Mononuclear cell (primary cell): ENCODE results near the gene SPAG17. TPM values are rescaled to one million over a fixed set of nuclear protein-coding genes. Genes with fewer than 3 reads are reported as not detected.

Source experiments
- H3K27me3 ChIP-seq: 2 replicates; pipeline ENCODE4 v1.6.0; 2011; ENCODE audit warnings: low read length, control low read depth; ENCODE audit not compliant: insufficient read depth
- H3K4me1 ChIP-seq: 2 replicates; pipeline ENCODE4 v1.5.1; 2011; ENCODE audit warnings: mild to moderate bottlenecking, low read length, control low read depth; ENCODE audit not compliant: insufficient read depth
- H3K4me3 ChIP-seq: 2 replicates; pipeline ENCODE4 v1.5.1; 2011; ENCODE audit warnings: mild to moderate bottlenecking, low read length, moderate library complexity
- H3K9me3 ChIP-seq: 2 replicates; pipeline ENCODE4 v1.5.1; 2011; ENCODE audit warnings: low read depth, mild to moderate bottlenecking, control low read depth, low read length
- total RNA-seq: library from RNA; depleted of rRNA; stranded (reverse); fragments of >200 nt; gene quantifications from one replicate; pipeline ENCODE4 v1.2.3, GENCODE V29; 2012

The SPAG17 gene
- total RNA-seq, 1 donor, result 0.21 TPM

- H3K9me3 ChIP-seq, result no peaks in the 10 kb centered on the region
- no peaks in the 10 kb centered on the region for H3K27me3 ChIP-seq
- H3K4me3 ChIP-seq, result no peak overlapping the region
- no peaks in the 10 kb centered on the region for H3K4me1 ChIP-seq
These were observed 37.5 kb downstream of the SPAG17 start for GRCh38 chr1:118147522-118147921.

GRCh38 chr1:118145721-118146120 lies 39.3 kb downstream of the SPAG17 start:
- Histone ChIP-seq H3K27me3 (no peaks in the 10 kb centered on the region), H3K4me3 (no peak overlapping the region), H3K9me3 (no peaks in the 10 kb centered on the region), H3K4me1 (no peaks in the 10 kb centered on the region)

- Histone ChIP-seq H3K4me1 (no peaks in the 10 kb centered on the region), H3K9me3 (no peaks in the 10 kb centered on the region), H3K4me3 (no peak overlapping the region), H3K27me3 (no peaks in the 10 kb centered on the region)
These were observed 40.3 kb downstream of the SPAG17 start for GRCh38 chr1:118144684-118145083.

- Histone ChIP-seq H3K27me3 (no peaks in the 10 kb centered on the region), H3K4me3 (no peak overlapping the region)
These were observed 41.2 kb downstream of the SPAG17 start for GRCh38 chr1:118143831-118144230.

GRCh38 chr1:118143121-118143520 lies 41.9 kb downstream of the SPAG17 start:
- H3K27me3 ChIP-seq, result no peaks in the 10 kb centered on the region
- H3K4me3 ChIP-seq, result no peak overlapping the region
- no peaks in the 10 kb centered on the region for H3K4me1 ChIP-seq
- no peaks in the 10 kb centered on the region for H3K9me3 ChIP-seq

More at GRCh38 chr1:118143831-118144230, 41.2 kb downstream of the SPAG17 start:
- no peaks in the 10 kb centered on the region for H3K9me3 ChIP-seq
- H3K4me1 ChIP-seq, result no peaks in the 10 kb centered on the region

GRCh38 chr1:118142546-118142945 lies 42.5 kb downstream of the SPAG17 start:
- Histone ChIP-seq H3K4me1 (no peaks in the 10 kb centered on the region), H3K27me3 (no peaks in the 10 kb centered on the region), H3K9me3 (no peaks in the 10 kb centered on the region), H3K4me3 (no peak overlapping the region)

- Histone ChIP-seq H3K4me3 (no peak overlapping the region), H3K4me1 (no peaks in the 10 kb centered on the region), H3K9me3 (no peaks in the 10 kb centered on the region), H3K27me3 (no peaks in the 10 kb centered on the region)
These were observed 47.1 kb downstream of the SPAG17 start for GRCh38 chr1:118137900-118138299.

- H3K27me3 ChIP-seq, result no peaks in the 10 kb centered on the region
- H3K4me1 ChIP-seq, result no peaks in the 10 kb centered on the region
These were observed 48.7 kb downstream of the SPAG17 start for GRCh38 chr1:118136187-118136941.

GRCh38 chr1:118132000-118132399 lies 53.0 kb downstream of the SPAG17 start:
- Histone ChIP-seq H3K27me3 (no peaks in the 10 kb centered on the region), H3K9me3 (no peaks in the 10 kb centered on the region), H3K4me1 (no peaks in the 10 kb centered on the region), H3K4me3 (no peak overlapping the region)

More at GRCh38 chr1:118136187-118136941, 48.7 kb downstream of the SPAG17 start:
- H3K4me3 ChIP-seq, result no peak overlapping the region
- no peaks in the 10 kb centered on the region for H3K9me3 ChIP-seq

GRCh38 chr1:118128761-118129160 lies 56.3 kb downstream of the SPAG17 start:
- Histone ChIP-seq H3K27me3 (no peaks in the 10 kb centered on the region), H3K9me3 (no peaks in the 10 kb centered on the region), H3K4me3 (no peak overlapping the region), H3K4me1 (no peaks in the 10 kb centered on the region)

- no peaks in the 10 kb centered on the region for H3K9me3 ChIP-seq
- H3K4me3 ChIP-seq, result no peak overlapping the region
- H3K27me3 ChIP-seq, result no peaks in the 10 kb centered on the region
These were observed 61.0 kb downstream of the SPAG17 start for GRCh38 chr1:118124064-118124463.

GRCh38 chr1:118123116-118123839 lies 61.8 kb downstream of the SPAG17 start:
- H3K4me3 ChIP-seq, result no peak overlapping the region
- H3K27me3 ChIP-seq, result no peaks in the 10 kb centered on the region
- no peaks in the 10 kb centered on the region for H3K9me3 ChIP-seq
- no peaks in the 10 kb centered on the region for H3K4me1 ChIP-seq

More at GRCh38 chr1:118124064-118124463, 61.0 kb downstream of the SPAG17 start:
- H3K4me1 ChIP-seq, result no peaks in the 10 kb centered on the region

- Histone ChIP-seq H3K27me3 (no peaks in the 10 kb centered on the region), H3K4me3 (no peak overlapping the region), H3K9me3 (no peaks in the 10 kb centered on the region), H3K4me1 (no peaks in the 10 kb centered on the region)
These were observed 62.6 kb downstream of the SPAG17 start for GRCh38 chr1:118122234-118123004.

- H3K4me1 ChIP-seq, result no peaks in the 10 kb centered on the region
These were observed 66.1 kb downstream of the SPAG17 start for GRCh38 chr1:118118873-118119463.

GRCh38 chr1:118118469-118118868 lies 66.6 kb downstream of the SPAG17 start:
- no peaks in the 10 kb centered on the region for H3K4me1 ChIP-seq
- no peaks in the 10 kb centered on the region for H3K9me3 ChIP-seq
- H3K4me3 ChIP-seq, result no peak overlapping the region
- no peaks in the 10 kb centered on the region for H3K27me3 ChIP-seq

More at GRCh38 chr1:118118873-118119463, 66.1 kb downstream of the SPAG17 start:
- H3K27me3 ChIP-seq, result no peaks in the 10 kb centered on the region
- H3K9me3 ChIP-seq, result no peaks in the 10 kb centered on the region
- H3K4me3 ChIP-seq, result no peak overlapping the region
